Activated CD4-positive, alpha-beta T cell treated with anti-CD3 and anti-CD28 coated beads, Interleukin-2, amount 10 ng/mL, durations not matched to agents 24 days and 14 days (primary cell): ENCODE data around the gene ZBTB40. TPM values are rescaled to one million over a fixed set of nuclear protein-coding genes. Genes with fewer than 3 reads are reported as not detected.

Experiments used
- DNase-seq: peaks from one replicate; pipeline ENCODE4 v3.0.0; 2022
- H3K27ac Mint-ChIP-seq: one replicate; pipeline ENCODE4 v1.8.0; 2022; ENCODE audit warnings: mild to moderate bottlenecking, mixed read lengths
- H3K27me3 Mint-ChIP-seq: one replicate; pipeline ENCODE4 v1.8.0; 2022; ENCODE audit warnings: mixed read lengths
- H3K36me3 Mint-ChIP-seq: one replicate; pipeline ENCODE4 v1.8.0; 2022; ENCODE audit warnings: low read depth, mild to moderate bottlenecking, mixed read lengths
- H3K4me1 Mint-ChIP-seq: one replicate; pipeline ENCODE4 v1.8.0; 2021; ENCODE audit warnings: mixed read lengths
- H3K4me3 Mint-ChIP-seq: one replicate; pipeline ENCODE4 v1.8.0; 2022; ENCODE audit warnings: mild to moderate bottlenecking, moderate library complexity, mixed read lengths
- H3K9me3 Mint-ChIP-seq: one replicate; pipeline ENCODE4 v1.8.0; 2021; ENCODE audit warnings: mixed read lengths
- intact Hi-C: fragments of 100-400 bp; cut with micrococcal nuclease; formaldehyde crosslinking; loops from one replicate; pipeline ENCODE4 v1.15.1; 2023
- total RNA-seq: library from RNA; stranded (reverse); gene quantifications from 2 replicates; pipeline ENCODE4 v1.2.3, GENCODE V29; 2022

The ZBTB40 gene
- total RNA-seq, 1 donor from 2014 or later, result 19.0 TPM

DNA sequence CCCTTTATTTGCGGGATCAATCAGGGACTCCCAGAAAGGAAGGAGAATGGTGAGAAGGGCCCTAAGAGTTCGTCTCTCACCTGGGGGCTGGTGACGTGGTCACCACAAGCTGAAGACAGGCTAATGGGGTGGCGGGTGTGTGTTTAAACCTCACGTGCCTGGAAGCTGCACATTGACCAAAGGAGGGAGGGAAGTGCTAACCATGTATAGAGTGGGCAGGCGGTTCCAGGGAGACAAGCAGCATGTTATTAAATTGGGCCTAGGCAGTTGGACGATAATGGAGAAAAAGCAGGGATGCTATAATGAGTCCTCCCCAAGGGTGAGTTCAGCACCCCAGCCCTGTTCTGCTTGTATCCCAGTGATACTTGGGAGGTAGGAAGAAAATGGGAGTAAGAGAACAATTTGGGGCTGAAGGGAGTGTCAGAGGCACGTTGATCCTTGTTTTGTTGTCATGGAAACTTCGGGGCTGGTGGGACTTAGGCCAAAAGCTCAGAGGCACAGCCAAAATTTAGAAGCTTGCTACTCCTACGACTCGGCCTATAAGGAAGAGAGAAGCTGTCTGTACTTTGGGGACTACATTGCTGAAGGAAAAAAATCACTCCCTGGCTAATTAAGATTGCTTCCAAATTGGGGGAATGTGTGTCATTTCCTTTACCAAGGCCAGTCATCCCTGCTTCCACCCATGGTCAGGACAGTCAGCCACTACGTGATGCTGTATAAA lies 78.4 kb downstream of the ZBTB40 start:
- H3K27me3 Mint-ChIP-seq, result no peaks in the 10 kb centered on the region
- H3K27ac Mint-ChIP-seq, result no peak overlapping the region
- H3K36me3 Mint-ChIP-seq, result peaks cover 12% of the 10 kb centered on the region
- no peaks in the 10 kb centered on the region for H3K4me1 Mint-ChIP-seq
- no peak for DNase-seq
- intact Hi-C loops, result no loop called here
- no peaks in the 10 kb centered on the region for H3K9me3 Mint-ChIP-seq
- no peak overlapping the region for H3K4me3 Mint-ChIP-seq

DNA sequence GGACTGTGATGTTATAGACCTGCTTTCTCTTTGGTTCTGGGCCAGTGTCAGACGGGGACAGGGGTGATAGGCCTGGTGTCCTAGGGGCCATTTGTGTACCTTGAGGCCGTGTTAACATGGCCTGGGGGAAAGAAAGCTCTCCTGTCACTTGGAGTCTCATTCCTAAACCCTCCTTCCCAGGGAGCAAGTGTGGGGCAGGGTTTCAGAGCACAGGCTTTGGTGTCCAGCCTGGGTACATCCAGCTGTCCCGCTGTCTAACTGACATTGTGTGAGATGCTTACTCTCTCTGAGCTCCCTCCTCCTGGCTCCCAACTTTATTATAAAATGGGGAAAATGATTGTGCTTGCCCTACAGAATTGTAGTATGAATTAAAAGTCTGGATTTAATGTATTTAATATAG lies 79.1 kb downstream of the ZBTB40 start:
- no peak for DNase-seq
- no peaks in the 10 kb centered on the region for H3K9me3 Mint-ChIP-seq
- intact Hi-C loops, result no loop called here
- no peaks in the 10 kb centered on the region for H3K27me3 Mint-ChIP-seq
- H3K27ac Mint-ChIP-seq, result no peak overlapping the region
- H3K36me3 Mint-ChIP-seq, result peaks cover 8% of the 10 kb centered on the region
- no peaks in the 10 kb centered on the region for H3K4me1 Mint-ChIP-seq
- no peak overlapping the region for H3K4me3 Mint-ChIP-seq

DNA sequence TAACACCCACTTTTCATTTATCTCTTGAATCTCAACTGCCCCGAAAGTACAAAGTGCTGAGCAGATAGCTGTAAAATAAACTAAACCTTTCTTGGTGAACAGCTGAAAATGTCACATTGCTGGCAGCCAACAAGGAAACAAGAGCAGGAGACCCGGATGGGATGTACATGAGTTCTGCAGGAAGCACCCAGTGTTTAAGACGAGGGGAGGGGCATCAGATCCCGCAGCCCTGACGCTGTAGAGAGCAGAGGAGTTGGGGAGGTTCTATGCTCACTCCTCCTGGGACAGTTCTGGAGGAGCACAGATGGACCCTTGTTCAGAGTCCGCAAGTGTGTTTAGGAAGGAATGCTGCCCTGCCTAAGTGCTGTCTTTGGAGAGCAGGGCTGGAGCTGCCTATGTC lies 79.6 kb downstream of the ZBTB40 start:
- no peaks in the 10 kb centered on the region for H3K9me3 Mint-ChIP-seq
- H3K27ac Mint-ChIP-seq, result no peak overlapping the region
- H3K4me3 Mint-ChIP-seq, result no peak overlapping the region
- peaks cover 8% of the 10 kb centered on the region for H3K36me3 Mint-ChIP-seq
- H3K27me3 Mint-ChIP-seq, result no peaks in the 10 kb centered on the region
- no peak for DNase-seq
- intact Hi-C loops, result no loop called here
- no peaks in the 10 kb centered on the region for H3K4me1 Mint-ChIP-seq

DNA sequence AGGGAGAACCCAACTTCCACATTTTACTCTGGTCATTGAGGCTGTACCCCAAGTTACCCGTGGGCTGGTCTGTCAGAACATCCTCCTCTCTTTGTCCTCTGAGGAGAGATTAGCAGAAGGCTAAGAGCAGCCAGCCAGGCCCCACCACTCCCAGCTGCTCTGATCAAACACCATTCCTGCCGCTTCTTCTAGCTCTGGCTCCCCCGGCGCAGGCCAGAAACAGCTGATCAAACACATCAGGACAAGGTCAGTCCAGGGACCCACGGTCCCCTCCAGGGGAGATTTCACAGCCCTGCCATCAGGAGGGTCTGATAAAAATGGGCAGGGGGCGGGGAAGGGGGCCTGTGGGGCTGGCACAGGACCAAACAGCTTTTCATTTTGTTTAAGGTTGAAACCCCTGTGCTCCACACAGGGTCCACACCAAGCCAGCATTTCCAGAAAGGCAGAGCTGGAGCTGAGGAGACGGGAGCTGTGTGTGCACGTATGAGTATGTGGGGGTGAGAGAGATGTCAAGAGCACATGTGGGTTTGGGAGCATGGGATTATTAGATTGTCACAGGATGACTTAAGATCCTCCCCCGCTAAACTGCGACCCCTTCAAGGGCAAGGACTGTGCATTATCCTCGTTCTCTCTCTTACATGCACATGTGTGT lies 81.7 kb downstream of the ZBTB40 start:
- intact Hi-C loops, result no loop called here
- no peaks in the 10 kb centered on the region for H3K9me3 Mint-ChIP-seq
- H3K36me3 Mint-ChIP-seq, result peaks cover 5% of the 10 kb centered on the region
- H3K27ac Mint-ChIP-seq, result no peak overlapping the region
- H3K4me3 Mint-ChIP-seq, result no peak overlapping the region
- no peak for DNase-seq
- no peaks in the 10 kb centered on the region for H3K27me3 Mint-ChIP-seq
- no peaks in the 10 kb centered on the region for H3K4me1 Mint-ChIP-seq

DNA sequence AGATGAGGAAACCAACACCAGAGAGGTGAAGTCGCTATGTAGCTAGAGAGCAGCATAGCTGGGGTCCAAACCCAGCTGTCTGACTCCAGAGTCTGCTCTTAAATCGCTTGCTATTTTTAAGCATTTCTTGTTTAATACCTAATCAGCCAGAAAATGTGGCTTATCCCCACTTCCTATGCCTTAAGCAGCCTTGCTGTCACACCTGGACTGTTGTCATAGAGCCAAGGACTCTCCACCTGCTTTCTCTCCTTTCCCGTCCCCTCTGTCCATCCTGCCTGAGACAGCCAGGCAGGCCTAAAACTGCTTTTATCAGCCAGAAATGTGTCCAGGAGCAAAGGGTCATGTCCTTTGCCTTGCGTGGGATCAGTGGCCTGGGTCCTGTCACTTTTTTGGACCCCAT lies 83.3 kb downstream of the ZBTB40 start:
- peaks cover 5% of the 10 kb centered on the region for H3K36me3 Mint-ChIP-seq
- no peaks in the 10 kb centered on the region for H3K9me3 Mint-ChIP-seq
- DNase-seq, result no peak
- intact Hi-C loops, result no loop called here
- no peak overlapping the region for H3K4me3 Mint-ChIP-seq
- peaks cover 6% of the 10 kb centered on the region for H3K4me1 Mint-ChIP-seq
- H3K27me3 Mint-ChIP-seq, result no peaks in the 10 kb centered on the region
- H3K27ac Mint-ChIP-seq, result no peak overlapping the region

DNA sequence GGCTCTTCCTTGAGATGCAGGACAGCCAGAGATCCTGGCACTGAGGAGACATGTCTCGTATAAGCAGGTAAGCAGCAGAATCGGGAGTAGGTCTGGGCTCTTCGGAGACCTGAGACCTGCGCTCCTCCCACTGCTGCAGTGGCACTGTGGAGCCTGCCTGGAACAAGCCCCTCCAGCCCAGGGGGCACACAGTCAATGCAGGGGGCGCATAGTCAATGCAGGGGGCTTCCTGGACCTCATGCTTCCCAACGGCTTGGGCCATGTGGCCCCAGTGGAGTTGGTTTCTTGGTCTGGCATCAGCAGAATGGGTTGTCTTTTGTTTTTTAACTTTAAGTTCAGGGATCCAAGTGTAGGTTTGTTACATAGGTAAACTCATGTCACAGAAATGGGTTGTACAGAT lies 83.7 kb downstream of the ZBTB40 start:
- DNase-seq, result no peak
- Mint-ChIP-seq H3K9me3 (no peaks in the 10 kb centered on the region), H3K36me3 (peaks cover 5% of the 10 kb centered on the region), H3K27me3 (no peaks in the 10 kb centered on the region), H3K4me3 (no peak overlapping the region), H3K4me1 (peaks cover 6% of the 10 kb centered on the region), H3K27ac (no peak overlapping the region)
- intact Hi-C loops, result no loop called here

DNA sequence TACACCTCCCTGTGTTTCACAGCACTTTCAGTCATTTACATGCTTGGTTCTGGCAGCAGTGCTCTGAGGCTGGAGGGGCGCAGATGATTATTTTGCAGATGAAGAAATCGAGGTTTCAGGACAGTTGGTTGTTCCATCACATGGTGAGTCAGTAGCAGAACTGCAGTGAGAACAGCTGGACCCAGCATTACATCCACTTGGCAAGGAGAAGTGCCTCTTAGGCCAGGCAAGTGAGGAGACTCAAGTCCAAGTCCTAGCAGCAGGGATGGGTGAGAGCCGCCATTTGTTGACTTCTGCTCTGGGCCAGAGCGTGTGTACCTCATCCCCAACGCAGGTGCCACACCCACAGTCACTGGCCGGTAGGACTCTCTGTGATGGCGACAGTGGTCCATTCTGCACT lies 84.9 kb downstream of the ZBTB40 start:
- intact Hi-C loops, result no loop called here
- H3K36me3 Mint-ChIP-seq, result peaks cover 5% of the 10 kb centered on the region
- no peak overlapping the region for H3K27ac Mint-ChIP-seq
- H3K9me3 Mint-ChIP-seq, result no peaks in the 10 kb centered on the region
- no peak overlapping the region for H3K4me3 Mint-ChIP-seq
- DNase-seq, result no peak
- H3K4me1 Mint-ChIP-seq, result peaks cover 6% of the 10 kb centered on the region
- no peaks in the 10 kb centered on the region for H3K27me3 Mint-ChIP-seq

DNA sequence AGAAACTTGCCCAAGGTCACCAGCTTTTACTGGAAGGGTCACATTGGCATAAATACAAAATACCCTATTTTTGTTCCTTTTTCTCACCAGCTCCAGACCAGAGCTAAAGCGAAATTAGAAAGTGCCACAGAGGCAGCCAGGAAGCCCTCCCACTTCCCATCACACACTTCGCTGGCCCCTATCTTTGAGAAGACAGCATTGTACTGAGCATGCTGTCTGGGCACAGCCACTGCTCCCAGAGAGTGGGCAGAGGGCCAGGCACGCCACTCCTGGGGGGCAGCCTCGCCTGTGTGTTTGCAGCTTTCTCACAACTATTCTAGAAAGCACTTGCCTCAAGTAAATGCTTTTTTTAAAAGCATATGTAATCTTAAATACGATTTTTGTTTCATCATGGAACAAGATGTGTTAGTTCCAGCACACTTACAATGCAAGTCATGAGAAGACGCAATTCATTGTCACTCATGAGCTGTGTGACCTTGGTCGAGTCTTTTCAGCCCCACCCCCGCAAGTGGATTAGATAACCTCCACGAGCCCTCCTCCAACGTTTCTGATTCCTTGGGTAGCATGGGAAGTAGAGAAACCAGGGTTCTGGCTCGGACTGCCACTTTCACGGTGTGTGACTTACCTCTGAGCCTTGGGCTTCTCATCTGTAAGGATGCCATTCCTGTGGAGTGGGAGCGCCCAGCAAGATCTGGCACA lies 85.9 kb downstream of the ZBTB40 start:
- Mint-ChIP-seq H3K27ac (no peak overlapping the region), H3K9me3 (no peaks in the 10 kb centered on the region), H3K4me1 (peaks cover 6% of the 10 kb centered on the region), H3K4me3 (no peak overlapping the region), H3K27me3 (no peaks in the 10 kb centered on the region), H3K36me3 (peaks cover 5% of the 10 kb centered on the region)
- DNase-seq, result no peak
- intact Hi-C loops, result no loop called here

DNA sequence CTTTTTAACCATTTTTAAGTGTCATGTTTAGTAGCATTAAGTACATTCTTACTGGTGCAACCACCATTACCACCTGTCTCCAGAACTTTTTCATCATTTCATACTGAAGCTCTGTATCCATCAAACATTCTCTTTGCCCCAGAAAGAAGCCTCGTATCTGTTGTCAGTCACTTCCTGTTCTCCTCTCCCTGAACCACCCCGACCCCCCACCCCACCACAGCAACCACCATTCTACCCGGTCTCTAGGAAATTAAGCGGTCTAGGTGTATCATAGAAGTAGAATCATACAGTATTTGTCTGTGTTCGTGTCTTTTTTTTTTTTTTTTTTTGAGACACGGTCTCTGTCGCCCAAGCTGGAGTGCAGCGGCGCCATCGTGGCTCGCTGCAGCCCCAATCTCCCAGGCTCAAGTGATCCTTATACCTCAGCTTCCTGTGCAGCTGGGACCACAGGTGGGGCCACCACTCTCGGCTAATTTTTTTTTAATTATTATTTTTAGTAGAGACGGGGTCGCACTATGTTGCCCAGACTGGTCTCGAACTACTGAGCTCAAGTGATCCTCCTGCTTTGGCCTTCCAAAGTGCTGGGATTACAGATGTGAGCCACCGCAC lies 88.0 kb downstream of the ZBTB40 start:
- no peaks in the 10 kb centered on the region for H3K9me3 Mint-ChIP-seq
- DNase-seq, result no peak
- H3K36me3 Mint-ChIP-seq, result no peaks in the 10 kb centered on the region
- H3K27me3 Mint-ChIP-seq, result no peaks in the 10 kb centered on the region
- H3K4me3 Mint-ChIP-seq, result no peak overlapping the region
- H3K4me1 Mint-ChIP-seq, result peaks cover 6% of the 10 kb centered on the region
- no peak overlapping the region for H3K27ac Mint-ChIP-seq
- intact Hi-C loops, result no loop called here

DNA sequence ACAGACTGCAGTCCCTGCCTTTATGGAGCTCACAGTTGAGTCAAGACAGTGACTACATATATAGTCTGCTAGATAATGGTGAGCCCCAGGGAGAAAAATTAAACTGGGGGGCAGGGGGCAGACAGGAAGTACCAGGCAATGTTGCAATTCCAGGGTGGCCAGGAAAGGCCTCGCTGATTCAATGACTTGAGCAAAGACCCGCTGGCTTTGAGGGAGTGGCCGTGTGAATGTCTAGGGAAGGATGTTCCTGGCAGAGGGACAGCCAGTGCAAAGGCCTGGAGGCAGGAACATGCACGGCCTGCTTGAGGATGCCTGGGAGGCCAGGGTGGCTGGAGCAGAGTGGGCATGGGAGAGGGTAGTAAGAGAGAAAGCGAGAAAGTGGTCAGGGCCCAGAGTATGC lies 88.7 kb downstream of the ZBTB40 start:
- Mint-ChIP-seq H3K27ac (no peak overlapping the region), H3K36me3 (no peaks in the 10 kb centered on the region), H3K4me1 (peaks cover 6% of the 10 kb centered on the region), H3K27me3 (no peaks in the 10 kb centered on the region), H3K4me3 (no peak overlapping the region), H3K9me3 (no peaks in the 10 kb centered on the region)
- intact Hi-C loops, result no loop called here
- no peak for DNase-seq

DNA sequence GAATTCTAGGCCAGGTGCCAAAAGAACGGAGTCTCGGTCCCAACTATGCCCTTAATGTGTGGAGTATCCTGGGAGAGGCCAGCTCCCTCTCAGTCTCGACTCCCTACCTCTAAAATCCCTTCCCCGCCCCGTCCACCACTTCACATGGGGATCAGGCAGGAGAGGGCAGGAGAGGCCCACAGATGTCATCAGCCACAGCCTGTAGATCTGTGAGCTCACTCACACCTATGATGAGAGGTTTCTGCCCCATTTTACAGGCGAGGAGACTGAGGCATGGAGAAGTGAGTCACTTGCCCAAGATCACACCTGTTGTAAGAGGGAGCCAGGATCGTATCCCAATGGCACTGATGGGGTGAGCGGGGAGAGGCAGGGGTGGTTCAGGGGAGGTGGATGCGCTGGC lies 91.2 kb downstream of the ZBTB40 start:
- Mint-ChIP-seq H3K27me3 (peaks cover 12% of the 10 kb centered on the region), H3K9me3 (no peaks in the 10 kb centered on the region), H3K4me1 (peaks cover 6% of the 10 kb centered on the region), H3K36me3 (no peaks in the 10 kb centered on the region), H3K4me3 (no peak overlapping the region), H3K27ac (no peak overlapping the region)
- intact Hi-C loops, result no loop called here
- DNase-seq, result no peak

DNA sequence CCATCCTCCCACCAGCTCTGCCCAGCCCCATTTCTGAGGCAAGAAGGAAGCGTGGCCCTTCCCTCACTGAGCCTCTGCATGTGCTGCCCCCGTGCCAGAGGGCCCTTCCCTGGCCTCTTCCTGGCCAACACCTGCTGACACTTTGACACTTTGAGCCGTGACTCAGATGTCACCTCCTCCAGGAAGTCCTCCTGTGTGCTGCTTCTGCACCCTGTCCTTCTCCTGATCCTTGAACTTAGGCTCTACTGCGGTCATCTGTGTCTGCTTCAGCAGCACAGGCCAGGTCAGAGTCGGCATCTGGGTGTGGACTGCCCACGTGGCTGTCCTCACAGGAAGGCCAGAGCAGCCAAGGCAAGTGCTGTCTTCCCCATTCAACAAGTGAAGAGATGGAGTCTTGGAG lies 92.0 kb downstream of the ZBTB40 start:
- Mint-ChIP-seq H3K36me3 (no peaks in the 10 kb centered on the region), H3K4me3 (no peak overlapping the region), H3K27me3 (peaks cover 20% of the 10 kb centered on the region), H3K27ac (no peak overlapping the region), H3K4me1 (peaks cover 6% of the 10 kb centered on the region), H3K9me3 (no peaks in the 10 kb centered on the region)
- DNase-seq, result no peak
- intact Hi-C loops, result no loop called here

DNA sequence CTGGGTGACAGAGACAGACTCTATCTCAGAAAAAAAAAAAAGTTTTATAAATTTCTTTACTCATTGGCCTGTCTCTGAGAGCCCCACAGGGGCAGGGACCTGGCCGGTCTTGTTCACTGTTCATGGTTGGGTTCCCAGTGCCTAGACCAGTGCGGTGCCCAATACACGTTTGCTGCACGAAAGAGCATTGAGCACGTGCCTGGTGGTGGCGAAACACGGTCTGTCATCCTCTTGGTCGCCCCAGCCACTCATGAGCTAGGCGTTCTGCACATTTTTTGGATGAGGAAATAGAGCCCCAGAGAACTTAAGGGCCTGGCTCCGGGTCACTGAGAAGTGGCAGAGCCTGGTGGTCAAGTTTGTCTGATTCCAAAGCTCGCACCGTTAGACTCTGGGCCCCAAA lies 93.0 kb downstream of the ZBTB40 start:
- peaks cover 20% of the 10 kb centered on the region for H3K27me3 Mint-ChIP-seq
- intact Hi-C loops, result no loop called here
- no peak overlapping the region for H3K4me3 Mint-ChIP-seq
- DNase-seq, result no peak
- no peaks in the 10 kb centered on the region for H3K9me3 Mint-ChIP-seq
- no peaks in the 10 kb centered on the region for H3K4me1 Mint-ChIP-seq
- H3K36me3 Mint-ChIP-seq, result no peaks in the 10 kb centered on the region
- no peak overlapping the region for H3K27ac Mint-ChIP-seq

DNA sequence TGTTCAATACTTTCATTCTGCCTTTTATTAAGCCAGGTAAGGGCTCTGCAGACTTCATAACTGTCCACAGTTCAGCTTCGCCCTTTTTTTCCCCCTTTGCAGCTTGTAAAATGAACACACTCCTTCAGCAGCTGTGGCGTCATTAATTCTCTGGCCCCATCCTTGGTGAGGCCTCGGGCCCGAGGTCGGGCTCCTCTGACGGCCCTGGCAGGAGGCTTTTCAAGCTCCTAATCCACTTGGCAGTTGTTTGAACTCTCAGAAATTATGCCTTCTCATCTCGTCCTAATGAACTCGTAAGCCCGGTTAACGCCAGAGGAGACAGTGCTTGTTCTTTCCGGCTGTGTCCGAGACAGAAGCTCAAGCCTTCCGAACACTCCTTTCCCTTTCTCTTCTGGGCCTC lies 93.5 kb downstream of the ZBTB40 start:
- no peak overlapping the region for H3K27ac Mint-ChIP-seq
- no peaks in the 10 kb centered on the region for H3K4me1 Mint-ChIP-seq
- H3K36me3 Mint-ChIP-seq, result no peaks in the 10 kb centered on the region
- H3K4me3 Mint-ChIP-seq, result no peak overlapping the region
- intact Hi-C loops, result no loop called here
- DNase-seq, result no peak
- no peaks in the 10 kb centered on the region for H3K9me3 Mint-ChIP-seq
- H3K27me3 Mint-ChIP-seq, result peaks cover 20% of the 10 kb centered on the region
